Hematopoietic multipotent progenitor cell treated with erythropoietin and hydrocortisone succinate and interleukin-3 and kit ligand, for 15 days (in vitro differentiated cells): ENCODE data around the gene ISG20L2.
A peak's percentile ranks its signal among the peaks of the same experiment; 100 is the strongest.

Experiments used
- DNase-seq: peaks from one replicate; pipeline ENCODE4 v3.0.0-alpha.2; 2015; ENCODE audit warnings: low spot score

Gene ISG20L2

GRCh38 chr1:156689953-156690674, 38.5 kb downstream of the ISG20L2 start:
- no peak for DNase-seq

GRCh38 chr1:156689035-156689952, 39.3 kb downstream of the ISG20L2 start:
- peak; percentile 66 for DNase-seq

GRCh38 chr1:156684227-156684782, 44.3 kb downstream of the ISG20L2 start:
- no peak for DNase-seq

GRCh38 chr1:156682166-156682890, 46.2 kb downstream of the ISG20L2 start:
- no peak for DNase-seq

- DNase-seq, result no peak
Observed at GRCh38 chr1:156681196-156681960, 47.2 kb downstream of the ISG20L2 start.

GRCh38 chr1:156680056-156680455, 48.5 kb downstream of the ISG20L2 start:
- DNase-seq, result no peak

- no peak for DNase-seq
Observed at GRCh38 chr1:156677616-156678596, 50.7 kb downstream of the ISG20L2 start.

GRCh38 chr1:156676820-156677615, 51.5 kb downstream of the ISG20L2 start, which contains the start of gene NES:
Gene NES, minus strand, starts transcription at chr1:156677407. Its CDS starts 143 bp downstream, at chr1:156677264.
- no peak for DNase-seq

- DNase-seq, result no peak
Observed at GRCh38 chr1:156676114-156676819, 52.3 kb downstream of the ISG20L2 start.

- DNase-seq, result no peak
Observed at GRCh38 chr1:156675210-156676113, 53.1 kb downstream of the ISG20L2 start.

- no peak for DNase-seq
Observed at GRCh38 chr1:156673387-156674121, 55.0 kb downstream of the ISG20L2 start.
